ENCODE measurements around the gene UBALD1.

The UBALD1 gene

DNA sequence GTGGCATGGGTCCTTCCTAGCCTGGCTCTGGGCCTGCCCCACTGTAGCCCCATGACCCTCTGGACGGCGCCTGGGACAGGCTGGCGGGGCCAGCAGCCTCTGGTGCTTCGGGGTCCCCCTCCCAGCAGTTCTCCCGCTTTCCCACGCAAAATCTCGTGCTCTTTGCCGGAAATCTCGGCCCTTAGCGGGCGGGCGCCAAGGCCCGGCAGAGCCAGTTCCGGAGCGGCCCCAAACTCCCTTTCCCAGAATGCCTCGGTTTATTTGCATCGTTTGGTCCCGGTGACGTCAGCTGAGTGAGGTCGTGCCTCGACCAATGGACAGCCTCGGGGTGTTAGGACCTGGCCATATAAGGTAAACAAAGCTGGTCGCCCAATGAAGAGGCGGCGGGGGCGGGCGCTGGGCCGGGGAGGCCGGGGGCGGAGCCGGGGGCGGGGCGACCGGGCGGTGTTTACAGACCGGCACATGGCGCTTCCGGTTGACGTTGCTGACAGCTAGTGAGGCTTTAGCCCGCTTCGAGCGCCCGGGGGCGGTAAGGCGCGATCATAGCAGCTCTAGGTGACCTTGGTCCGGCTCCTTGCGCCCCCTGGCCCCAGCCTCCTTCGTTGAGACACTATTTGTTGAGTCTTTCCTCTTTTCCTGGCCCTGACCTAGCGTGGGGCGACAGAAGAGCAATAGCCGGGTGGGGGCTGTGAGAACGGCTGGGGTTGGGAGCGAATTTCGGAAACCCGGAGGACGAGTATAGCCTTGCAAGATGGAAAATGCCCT is 1.5 kb upstream of the UBALD1 start:
- DNase-seq (ENCODE audit: low spot score): peak; percentile 100

- DNase-seq (ENCODE audit: low spot score): no peak
These were observed 827 bp upstream of the UBALD1 start for GRCh38 chr16:4615384-4616046.

GRCh38 chr16:4613636-4614570 is 785 bp downstream of the UBALD1 start:
- DNase-seq (ENCODE audit: low spot score): peak; percentile 58

DNA sequence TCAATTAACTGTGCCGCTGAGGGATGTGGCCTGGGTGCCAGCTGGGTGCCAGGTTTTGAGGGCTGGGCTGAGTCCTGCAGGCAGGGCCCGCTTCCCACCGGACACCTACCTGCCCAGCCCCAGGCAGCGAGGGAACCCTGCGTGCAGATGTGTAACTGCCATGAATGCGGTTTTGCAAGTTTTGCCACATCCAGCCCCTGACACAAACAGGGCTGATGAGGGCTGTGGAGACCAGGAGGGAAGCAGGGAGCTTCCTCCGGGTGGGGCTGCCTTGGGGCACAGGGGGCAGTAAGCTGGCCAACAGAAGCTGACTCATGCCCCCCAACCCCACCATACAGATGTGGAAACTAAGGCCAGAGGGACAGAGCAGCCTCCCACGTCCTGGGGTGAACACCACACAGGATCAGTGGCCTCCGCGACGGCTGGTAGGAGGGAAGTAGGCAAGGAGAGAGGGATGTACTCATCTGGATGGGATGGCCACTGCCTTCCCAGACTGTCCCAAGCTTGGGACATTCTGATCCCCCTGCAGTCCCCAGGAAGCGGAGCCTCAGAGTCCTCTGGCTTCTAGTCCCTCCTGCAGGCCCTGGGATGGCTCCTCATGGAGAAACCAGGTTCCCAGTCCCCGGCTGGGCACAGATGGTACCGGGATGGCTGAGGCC is 1.6 kb downstream of the UBALD1 start:
- no peak for DNase-seq (ENCODE audit: low spot score)

DNA sequence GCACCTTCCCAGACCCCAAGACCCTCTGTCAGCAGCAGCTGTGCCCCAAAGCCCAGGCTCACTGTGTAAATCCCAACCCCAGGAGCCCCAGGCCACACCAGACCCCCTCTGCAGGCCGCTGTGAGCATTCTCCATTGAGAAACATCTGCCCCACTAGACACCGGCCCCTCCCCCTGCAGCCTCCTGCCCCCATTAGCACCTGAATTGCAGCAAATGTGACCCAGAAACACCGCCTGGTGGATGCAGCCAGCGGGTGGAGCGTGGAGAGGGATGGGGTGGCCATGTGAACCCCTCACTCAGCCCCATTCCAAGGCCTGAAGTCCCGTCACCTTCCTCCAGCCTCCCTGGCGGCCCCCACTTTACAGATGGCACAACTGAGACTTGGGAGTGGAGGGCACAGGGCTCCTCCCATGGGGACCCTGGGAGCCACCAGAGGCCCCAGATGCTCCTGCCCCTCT is 2.2 kb downstream of the UBALD1 start:
- no peak for DNase-seq (ENCODE audit: low spot score)

- DNase-seq (ENCODE audit: low spot score): no peak
These were observed 3.2 kb downstream of the UBALD1 start for GRCh38 chr16:4611337-4612021.

DNA sequence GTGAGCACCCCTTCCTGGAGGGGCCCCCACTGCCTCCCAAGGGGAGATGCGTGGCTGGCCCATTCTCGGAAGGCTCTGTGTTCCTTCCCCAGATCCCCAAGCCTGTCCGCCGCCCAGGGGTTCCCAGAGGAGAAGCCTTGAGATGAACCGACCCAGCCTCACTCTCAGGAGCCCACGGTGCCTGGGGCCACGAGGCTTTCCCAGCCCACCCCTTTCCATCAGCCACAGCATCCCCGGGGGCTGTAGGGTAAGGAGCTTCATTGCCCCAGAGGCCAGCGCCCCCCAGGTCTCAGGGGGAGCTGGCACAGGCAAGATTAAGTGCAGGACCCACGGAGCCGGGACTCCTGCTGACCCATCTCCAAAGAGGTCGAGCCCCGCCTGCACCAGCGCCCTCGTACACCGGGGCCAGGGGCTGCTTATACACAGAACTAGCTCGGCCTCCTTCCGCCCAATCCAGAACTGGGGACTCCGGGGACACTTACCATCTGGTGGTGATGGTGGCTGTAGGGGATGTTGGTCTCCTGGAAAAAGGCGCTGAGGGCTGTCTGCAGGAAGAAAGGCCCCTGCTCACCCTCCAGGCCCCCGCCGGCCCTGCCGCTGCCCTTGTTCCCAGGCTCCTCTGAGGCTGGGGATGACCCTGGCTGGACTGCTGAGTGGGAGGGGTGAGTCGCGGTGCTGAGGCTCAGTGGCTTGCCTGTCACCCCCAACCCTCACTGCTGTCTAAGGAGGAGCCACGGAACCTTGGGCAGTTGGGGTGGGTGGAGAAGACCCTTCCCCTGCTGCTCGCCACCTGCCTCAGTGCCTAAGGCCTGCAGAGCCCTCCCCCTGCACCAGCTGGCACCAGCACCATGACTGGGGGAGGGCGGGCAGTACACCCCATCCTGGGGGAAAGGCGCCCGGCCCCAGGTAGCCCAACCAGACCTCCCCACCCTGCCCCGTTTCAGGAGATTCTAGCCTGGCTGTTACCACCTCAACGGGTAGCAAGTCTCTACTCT is 4.4 kb downstream of the UBALD1 start:
- no peak for DNase-seq (ENCODE audit: low spot score)

- no peak for DNase-seq (ENCODE audit: low spot score)
These were observed 5.3 kb downstream of the UBALD1 start for GRCh38 chr16:4609200-4610010.

DNA sequence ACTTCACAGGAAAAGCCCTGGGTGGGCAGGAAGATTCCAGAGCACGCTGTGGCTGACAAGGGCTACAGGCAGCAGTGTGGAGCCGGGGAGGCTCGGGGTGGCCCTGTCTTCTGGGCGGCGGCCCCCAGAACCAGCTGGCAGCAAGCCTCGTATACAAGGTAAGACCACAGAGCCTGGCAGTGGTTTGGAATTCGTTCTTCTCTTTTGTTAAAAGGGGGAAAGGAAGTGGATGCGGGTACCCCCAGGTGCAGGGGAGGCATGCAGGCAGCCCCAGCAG is 6.0 kb downstream of the UBALD1 start:
- no peak for DNase-seq (ENCODE audit: low spot score)

GRCh38 chr16:4607841-4608703 is 6.6 kb downstream of the UBALD1 start:
- no peak for DNase-seq (ENCODE audit: low spot score)

DNA sequence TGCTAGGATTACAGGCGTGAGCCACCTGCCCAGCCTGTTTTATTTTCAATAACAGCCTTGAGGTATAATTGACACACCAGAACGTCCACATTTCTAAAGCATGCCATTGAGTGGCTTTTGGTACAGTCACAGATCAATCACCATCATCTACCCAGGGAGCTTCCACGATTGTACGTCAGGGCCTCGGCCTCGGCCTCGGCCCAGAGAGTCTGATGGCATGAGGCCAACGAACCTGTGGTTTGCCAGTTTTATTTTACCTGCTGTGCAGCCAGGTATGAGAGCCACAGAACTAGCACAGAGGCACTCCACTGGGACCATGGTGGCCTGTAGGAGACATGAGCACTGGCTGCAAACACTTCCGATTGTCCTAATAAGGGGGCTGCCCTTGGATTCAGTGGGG is 8.3 kb downstream of the UBALD1 start:
- DNase-seq (ENCODE audit: low spot score): no peak

DNA sequence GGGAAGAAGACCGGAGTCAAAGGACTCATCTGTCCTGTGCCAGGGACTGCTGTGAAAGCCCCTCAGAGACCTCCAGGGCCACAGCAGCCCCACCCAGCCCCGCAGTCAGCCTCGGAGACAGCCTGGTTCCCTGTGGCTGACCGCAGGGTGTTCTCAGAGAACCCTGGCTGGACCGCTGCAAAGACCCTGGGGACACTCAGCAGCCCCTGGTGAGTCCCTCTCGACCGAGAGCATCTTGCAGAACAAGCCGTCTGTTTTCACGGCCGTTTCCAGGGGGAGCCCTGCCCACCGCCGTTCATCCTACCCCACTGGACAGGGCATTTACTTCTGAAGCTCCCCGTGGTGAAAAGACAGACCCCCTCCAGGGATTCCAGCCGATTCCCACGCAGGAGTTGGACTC is 10.3 kb downstream of the UBALD1 start:
- DNase-seq (ENCODE audit: low spot score): no peak

- no peak for DNase-seq (ENCODE audit: low spot score)
These were observed 11.0 kb downstream of the UBALD1 start for GRCh38 chr16:4603624-4604170.

DNA sequence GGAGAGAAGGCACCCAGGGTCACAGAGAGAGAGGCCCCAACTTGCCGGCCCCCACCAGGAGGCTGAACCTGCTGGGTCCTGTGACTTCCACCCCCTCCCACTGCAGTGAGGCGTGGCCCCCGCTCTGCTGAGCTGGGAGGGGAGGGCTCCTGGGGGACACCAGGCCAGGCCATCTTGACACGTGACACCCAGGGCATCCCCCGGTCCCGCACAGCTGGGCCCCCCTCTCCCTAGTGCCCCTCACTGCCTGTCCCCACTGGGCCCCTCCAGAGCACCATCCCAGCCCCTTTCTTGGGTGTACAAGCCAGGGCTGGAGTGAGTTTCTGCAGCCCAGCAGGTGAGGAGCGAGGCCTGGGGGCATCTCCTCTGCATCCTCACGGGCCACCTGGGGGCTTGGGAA is 12.4 kb downstream of the UBALD1 start:
- DNase-seq (ENCODE audit: low spot score): no peak

DNA sequence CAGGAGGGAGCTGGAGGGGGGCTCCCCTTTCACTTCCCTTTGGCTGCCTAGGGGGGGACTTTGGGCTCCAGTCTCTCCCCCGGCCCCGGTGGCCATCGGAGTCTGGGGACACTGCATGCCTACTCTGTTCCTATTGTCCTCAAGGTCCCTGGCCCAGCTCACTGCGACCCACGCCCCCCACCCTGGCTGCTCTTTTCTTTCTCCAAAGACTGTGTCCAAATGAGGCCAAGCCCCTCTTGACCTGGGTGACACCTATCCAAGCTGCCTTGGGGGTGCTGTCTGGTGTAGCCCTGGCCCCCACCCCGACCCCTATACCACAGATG is 12.9 kb downstream of the UBALD1 start:
- DNase-seq (ENCODE audit: low spot score): no peak

DNA sequence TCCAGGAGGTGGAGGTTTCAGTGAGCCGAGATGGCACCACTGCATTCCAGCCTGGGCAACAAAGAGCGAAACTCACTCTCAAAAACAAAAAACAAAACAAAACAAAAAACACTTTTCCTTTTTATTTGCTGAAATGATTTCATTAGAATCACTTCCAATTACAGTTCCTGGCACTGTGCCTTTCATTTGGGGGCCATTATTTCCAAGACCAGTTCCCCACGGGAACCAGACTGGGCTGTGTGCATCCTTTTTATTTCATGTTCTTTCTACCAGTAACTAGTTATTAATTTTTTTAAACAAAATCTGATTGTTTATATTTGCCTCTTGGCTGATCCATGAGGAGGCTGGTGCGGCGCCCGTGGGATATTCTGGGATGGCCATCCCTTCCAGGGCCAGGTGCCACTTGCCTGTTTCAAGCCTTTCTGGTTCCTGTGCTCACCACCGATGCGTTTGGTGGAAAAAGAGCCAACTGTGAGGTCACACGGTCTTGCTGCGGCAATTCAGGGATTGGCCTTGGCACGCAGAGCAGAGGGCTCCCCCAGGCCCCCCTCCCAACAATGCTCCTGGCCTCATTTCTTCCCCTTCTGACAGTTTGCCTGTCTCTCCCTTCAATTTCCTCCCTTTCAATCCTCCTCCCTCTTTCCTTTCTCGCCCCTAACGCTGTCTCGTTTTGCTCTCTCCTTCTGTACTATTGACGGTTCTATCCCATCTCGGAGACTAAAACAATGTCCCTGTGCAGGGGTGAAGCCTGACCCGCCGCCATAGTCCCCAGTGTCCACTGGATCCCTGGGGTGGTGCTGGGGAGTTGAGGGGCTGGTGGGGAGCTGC is 13.4 kb downstream of the UBALD1 start:
- DNase-seq (ENCODE audit: low spot score): no peak

DNA sequence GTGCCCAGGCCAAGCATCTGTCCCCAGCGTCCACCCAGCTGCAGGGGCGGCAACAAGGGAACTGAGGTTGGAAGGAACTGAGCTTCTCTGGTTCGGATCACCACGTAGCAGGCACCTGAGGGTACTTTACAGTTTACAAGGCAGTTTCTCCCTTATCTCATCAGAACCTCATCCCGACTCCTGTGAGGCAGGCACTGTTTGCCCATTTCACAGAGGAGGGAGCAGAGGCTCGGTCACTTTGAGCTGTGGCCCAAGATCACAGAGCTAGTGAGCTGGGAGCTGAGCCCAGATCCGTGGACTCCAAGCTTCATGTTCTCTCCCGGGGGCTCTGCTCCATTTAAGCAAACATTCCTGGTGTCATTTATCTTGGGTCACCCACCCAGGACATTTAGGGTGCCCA is 15.1 kb downstream of the UBALD1 start:
- DNase-seq (ENCODE audit: low spot score): no peak

- DNase-seq (ENCODE audit: low spot score): no peak
These were observed 15.7 kb downstream of the UBALD1 start for GRCh38 chr16:4599037-4599436.

Measured in hematopoietic multipotent progenitor cell treated with erythropoietin and hydrocortisone succinate and interleukin-3 and kit ligand, for 17 days (in vitro differentiated cells).